ENCODE measurements around the gene HMCN1.

The HMCN1 gene

DNA sequence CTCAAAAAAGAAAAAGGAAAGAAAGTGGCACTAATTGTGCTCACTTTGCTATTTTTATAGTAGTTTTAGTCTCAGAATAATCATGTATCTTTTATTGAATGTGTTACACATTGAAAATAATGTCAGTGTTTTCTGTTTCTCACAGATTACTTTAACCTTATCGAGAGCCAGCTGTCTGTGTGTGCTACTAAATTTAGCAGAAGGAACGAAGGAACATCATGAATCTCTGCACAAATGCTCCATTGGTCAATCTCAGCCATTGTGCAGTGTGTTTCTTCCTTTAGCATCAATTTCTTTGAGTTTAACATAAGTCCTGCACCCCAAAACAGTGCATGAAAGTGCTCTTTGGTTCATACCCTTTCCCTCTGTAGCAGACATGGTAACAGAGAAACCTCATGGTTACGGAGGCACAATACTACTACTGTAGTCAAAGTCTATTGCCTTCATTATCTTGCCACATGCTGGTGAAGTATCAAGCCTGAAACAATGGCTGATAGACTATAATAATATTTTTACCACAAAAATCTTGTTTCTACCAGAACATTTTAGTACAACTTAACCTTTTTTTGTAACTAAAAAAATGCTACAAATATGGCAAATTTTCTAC is 310.0 kb downstream of the HMCN1 start:
- DNase-seq = no peak

DNA sequence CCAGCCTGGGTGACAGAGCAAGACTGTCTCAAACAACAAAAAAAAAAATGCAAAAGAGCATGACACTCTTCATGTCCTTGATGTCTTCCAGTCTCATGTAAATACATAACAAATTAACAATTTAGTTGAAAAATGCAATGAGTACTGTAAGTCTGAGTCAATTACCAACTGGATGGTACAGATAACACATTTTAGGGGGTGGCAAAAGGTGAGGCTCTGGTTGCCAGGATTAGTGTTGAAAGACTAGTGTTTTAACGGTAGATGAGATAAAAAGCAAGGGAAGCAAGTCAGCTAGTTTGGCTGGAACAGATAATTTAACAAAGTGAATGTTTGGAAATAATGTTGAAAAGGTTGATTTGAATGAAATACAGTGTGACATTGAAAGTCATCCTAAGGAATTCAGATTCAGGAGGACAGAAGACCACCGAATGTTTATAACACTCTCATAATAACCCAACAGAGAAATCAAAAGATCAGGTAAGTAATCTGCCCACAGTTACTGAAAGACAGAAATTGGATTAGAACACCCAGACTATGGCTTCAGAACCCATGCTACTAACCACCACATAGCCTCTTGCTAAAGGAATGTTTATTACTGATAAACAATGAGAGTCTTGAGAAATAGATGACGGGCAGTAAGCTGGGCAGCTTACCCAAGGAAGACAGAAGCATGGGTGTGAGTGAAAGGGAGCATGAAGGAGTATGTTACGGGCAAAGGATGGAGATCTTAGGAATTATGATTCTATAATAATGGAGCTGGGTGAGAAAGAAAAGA is 312.4 kb downstream of the HMCN1 start:
- DNase-seq = no peak

DNA sequence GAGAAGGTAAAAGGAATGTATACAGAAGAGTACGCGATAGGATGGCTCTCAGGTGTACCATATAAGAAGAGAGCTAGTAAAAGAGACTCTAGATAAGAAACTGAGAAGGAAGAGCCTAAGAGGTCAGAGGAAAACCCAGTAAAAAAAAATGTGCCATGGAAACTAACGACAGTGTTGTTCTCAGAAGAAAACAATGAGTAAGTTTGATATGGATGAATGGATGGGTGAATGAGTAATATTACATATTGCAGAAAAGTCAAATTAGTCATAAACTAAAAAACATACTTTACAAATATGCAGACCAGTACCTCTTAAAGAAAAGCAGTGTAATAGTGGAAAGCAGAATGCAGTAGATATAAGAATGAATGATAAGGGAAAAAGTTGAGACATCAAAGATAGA is 316.2 kb downstream of the HMCN1 start:
- DNase-seq = no peak

DNA sequence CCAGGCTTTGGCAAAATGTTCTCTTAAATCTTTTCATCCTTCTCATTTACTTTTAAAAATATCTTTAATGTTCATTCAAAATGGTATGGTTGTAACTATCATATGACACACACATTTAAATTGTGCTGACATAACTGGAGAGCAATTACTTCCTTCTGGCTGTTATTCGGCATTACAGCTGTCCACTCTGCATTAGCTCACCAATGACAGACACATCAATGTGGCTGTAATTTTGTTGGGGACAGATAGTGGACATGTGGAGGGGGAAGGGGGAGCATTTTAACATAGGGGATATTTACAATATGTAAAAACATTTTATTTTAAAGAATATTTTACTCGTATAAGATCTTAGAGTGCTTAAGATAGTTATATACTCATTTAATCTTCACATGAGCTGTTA is 319.8 kb downstream of the HMCN1 start:
- DNase-seq = no peak

DNA sequence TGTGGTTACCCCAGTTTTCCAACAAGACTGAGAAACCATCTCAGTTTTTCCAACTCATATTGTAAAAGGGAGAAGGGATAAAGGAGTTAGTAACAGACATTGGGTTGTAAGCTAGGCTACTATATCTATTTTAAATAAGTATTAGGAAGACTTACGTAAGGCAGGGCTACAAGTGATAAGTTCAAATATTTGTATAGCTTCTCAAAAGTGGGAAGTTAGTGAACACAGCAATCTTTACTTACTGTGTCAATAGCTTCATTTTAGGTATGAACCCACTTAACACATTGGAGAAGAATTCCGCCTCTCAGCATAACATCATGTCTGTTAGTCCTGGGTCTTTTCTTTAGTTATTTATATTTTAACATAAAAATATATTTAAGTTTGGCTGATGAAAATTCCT is 320.7 kb downstream of the HMCN1 start:
- DNase-seq = no peak

DNA sequence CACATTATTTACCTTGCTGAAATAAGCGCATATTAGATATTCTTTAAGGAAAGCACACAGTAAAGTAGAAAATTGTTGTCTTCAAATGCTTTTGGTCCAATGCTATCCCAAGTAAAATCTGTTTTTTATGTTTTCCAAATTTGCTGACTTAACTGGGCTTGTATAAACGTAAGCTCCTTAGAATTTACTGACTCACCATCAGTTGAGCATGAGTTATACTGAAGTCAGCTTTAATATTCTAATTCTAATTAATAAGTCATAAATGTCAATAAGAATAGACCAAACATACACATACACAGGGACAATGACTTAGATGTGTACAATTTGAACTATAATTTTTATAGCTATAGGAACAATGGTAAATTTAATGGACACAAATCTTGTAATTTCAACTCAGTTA is 321.7 kb downstream of the HMCN1 start:
- no peak for DNase-seq

DNA sequence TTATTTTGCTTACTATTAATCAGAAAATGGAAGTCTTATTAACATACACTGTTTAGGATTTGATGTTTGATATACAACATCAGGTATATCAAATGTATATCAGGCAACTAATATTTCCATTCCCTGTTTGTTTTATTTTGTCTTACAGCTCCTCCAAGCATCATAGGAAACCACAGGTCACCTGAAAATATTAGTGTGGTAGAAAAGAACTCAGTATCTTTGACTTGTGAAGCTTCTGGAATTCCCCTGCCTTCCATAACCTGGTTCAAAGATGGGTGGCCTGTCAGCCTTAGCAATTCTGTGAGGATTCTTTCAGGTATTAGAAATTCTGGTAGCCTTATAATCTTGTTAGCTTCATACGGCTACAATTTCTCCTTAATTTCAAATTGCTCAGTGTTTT is 322.9 kb downstream of the HMCN1 start:
- DNase-seq = no peak

DNA sequence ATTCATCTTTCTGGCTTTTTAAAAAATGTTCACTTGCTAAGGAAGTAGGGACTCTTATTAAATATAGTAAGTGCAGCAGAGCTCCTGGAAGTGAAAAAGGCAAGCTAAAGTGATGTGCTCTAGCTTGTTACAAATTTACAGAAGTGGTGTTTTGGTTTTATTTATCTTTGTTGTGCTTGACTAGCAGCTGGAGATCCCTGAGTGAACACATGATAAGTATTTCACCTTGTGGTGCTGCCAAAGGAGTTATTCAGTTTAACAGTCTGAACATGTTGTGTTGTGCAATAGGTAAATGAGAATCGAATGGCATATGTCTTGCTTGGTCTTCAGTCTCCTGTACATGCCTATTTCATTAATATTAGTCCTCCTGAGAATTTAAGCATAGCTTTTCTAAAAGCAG is 325.1 kb downstream of the HMCN1 start:
- DNase-seq = no peak

DNA sequence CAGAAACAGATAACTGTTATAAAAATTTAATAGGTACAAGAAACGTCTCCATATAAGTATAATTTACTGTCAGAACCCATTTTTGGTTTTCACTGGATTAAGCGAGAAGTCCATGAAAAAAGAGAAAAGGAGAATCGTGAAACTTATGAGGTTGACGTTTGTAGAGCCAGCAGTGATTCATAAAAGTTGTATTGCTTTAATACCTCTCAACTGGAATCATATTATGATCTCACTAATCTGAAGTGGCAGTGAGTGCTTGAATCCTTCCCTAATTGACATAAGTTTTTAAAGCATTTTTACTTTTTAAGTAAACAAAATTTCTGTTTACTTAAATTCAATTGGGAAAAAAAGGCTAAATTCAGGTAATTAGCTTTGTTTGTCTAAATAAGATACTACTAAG is 325.6 kb downstream of the HMCN1 start:
- no peak for DNase-seq

DNA sequence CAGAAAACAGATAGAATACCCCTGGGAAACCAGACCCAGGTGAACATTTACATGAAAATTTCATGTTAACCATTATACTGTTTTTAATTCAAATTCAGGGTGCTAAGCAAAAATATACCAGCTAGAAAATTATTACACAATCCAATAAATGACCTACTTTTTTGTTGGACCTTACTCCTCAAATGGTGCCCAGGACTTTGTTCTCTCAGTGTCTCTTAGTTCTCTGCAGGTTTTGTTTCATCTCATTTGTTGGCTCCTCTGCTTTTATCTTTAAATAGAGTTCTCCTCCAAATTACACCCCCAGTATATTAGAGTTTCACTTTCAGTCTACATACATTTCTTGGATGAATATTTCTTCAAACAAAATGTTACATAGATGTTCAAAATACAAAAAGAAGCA is 326.0 kb downstream of the HMCN1 start:
- no peak for DNase-seq

DNA sequence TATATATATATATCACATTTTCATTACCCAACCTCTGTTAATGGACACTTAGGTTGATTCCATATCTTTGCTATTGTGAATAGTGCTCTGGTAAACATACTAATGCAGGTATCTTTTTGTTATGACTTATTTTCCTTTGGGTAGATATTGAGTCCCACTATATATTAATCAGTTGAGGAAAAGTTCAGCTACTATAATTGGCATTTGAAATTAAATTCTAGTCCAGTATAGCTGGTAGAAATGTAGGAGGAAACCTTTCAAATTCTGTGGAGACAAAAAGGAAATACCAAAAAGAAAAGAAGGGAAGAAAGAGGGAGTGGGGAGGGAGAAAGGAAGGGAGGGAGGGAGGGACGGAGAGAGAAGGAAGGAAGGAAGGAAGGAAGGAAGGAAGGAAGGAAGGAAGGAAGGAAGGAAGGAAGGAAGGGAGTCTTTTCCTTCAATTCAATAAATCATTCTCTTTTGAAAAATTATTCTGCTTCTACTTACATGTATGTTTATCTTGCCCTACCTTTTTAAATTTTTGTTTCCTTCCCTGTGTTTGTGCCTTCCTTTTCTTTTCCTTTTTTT is 329.0 kb downstream of the HMCN1 start:
- DNase-seq = no peak

DNA sequence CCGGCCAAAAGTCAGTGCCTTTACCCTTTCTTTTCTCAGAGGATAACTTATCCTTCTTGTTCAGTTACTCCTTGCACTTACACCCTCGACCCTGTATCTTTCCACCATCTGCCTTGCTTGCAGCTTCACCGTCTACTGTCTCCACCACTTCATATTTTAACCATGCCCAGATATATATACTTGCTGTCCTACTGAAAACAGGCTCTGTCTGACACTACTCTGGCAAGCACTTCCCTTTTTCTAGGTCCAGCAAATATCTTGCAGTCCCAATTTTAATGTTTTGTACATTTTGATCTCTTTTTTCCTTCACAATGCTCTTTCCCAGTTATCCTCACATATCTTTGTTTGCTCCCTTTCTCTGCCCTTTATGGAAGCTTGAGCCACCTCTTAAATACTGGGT is 332.2 kb downstream of the HMCN1 start:
- DNase-seq = no peak

DNA sequence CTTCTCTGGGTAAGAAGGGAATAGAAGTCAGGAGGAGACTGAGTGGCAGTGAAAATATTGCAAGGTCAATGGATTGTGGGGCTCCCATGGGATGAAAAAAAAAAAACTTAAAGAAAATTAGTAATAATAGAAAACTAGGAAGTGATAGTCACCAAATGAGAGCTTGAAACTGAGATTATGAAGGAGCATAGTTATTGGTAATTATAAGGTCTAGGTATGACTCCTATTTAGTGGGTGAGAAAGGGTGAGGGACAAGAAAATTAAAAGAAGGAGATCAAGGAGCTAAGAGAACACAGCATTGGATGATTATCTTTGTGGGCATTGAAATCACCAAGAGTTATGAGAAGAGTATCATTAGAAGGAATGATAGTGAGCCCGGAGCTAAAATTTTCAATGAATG is 339.5 kb downstream of the HMCN1 start:
- DNase-seq = no peak

DNA sequence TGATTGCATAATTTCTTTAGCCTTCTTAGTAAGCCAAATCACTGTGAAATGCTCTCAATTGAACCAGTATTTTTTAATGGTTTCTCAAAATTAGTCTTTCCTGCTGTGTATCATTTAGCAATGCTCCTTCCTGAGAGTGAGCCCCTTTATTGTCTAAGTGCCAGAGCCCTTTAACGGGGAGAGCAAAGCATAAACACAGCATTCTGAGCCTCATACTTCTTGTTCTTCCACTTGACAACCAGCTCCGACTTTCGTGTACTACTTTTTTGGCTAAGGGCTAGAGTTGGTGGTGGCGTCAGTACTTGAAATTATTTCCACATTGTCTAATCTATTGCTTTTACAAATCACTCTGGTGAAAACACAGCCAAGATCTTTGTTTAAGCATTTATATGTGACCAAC is 341.8 kb downstream of the HMCN1 start:
- DNase-seq = no peak

DNA sequence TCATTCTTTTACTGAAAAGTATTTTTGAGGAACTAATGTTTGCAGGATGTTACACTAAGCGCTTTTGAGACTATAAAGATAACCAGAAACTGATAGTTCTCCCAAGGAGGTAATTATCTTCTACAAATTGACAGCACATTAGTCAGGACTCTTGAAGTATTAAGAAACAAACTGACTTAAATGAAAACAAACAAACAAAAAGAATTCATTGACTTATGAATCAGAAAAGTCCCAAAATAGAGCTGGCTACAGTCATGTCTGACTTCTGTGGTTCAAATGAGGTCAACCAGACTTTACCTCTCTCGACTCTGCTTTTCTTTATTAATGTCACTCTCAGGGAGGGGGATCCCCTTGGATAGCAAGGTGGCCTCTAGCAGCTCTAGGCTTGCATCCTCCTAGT is 344.1 kb downstream of the HMCN1 start:
- no peak for DNase-seq

DNA sequence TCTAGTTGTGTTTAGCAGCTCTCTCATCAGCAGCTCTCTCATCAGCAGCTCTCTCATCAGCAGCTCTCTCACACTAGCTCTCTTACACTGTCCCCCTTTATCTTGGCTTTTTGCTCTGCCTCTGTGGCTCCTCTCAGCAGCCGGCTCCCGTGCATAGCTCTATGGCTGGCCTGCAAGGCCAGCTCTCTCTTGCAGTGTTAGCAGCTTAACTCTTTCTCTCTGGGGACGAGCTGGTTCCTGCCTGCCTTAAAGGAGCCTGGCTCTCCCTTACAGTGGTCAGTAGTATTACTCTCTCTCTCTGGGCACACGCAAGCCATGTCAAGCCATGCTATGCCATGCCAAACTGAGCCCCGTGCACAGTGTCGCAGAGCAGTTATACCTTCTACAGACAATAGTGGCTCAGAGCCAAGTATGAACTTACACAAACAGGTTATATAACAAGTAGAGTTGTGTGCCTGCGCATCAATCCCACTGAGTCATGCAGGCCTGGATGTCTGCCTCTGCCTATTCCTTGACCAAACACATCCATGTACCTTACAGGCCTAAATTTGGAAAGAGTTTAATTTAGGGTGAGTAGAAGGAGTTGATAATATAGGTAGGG is 345.0 kb downstream of the HMCN1 start:
- no peak for DNase-seq

DNA sequence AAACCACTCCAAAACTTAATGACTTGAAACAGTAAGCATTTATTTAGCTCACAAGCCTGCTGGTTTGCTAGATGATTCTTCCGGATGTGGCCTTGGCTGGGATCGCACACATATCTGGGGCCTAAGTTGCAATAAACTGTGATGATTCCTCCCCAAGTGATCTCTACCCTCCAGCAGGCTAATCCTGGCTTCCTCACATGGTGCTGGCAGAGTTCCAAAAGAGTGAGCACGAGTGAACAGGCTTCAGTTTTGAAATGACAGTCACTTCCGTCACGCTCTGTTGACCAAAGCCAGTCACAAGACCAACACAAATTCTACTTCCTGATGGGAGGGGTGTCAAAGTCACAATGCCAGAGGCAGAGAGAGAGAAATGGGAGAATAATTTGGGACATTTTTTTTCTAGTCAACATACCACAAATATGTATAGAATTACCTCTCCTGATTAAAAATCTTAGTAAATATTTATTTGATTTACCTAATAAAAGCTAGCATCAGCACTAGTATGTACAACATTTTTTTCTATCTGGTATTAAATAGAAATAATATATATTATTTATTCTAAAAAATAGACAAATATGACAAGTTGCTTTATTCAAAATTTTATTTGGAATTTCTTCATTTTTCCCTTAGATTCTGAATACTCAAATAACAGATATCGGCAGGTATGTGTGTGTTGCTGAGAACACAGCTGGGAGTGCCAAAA is 348.2 kb downstream of the HMCN1 start:
- DNase-seq = peak; percentile 97

DNA sequence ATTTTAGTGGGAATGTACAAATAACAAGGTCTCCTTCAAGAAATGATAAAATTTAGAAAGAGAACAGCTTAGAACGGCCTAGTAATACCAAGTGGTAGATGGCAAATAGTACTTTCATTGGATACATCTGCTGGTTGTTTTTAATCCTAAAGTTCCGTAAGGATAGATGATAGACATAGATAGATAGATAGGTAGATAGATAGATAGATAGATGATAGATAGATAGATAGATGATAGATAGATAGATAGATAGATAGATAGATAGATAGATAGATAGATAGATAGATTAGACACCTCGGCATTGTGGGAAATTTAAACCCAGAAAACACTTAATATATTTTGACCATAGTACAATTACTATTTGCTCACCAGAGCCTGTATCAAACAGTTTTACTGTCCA is 352.4 kb downstream of the HMCN1 start:
- no peak for DNase-seq

DNA sequence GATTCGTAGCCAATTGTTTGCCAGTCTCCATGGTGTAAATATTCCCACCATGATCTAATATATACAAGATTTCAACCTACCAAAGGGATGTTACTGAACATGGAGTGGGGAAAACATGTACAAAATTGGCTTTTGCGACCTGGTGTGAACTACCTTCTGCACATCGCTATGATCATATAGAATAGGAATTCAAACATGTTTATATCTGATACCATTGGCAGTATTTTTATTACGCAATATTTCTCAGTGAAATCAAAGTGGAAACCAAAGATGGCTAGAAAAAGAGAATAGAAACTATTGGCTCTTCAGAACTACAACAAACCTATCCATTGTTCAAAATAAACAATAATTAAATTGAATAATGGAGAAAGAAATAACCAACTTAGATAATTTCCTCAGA is 355.7 kb downstream of the HMCN1 start:
- no peak for DNase-seq

DNA sequence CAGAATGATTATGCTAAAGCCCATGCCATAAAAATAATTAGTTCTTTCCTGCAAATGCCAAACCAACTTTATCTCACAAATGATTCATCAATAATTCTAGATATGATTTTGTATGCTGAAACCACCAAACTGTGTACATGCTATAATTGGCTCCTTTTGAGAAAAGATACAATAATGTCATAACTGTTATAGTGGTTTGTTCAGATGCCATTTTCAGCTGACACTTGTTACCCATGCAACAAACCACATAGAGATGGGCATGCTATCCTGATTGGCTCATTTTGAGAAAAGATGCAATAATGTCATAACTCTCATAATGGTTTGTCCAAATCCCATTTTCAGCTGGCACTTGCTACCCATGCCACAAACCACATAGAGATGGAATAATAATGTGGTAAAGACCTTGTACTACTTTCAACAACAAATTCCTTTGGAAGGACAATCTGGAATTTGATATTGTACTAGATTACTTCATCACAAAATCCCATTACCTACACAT is 357.1 kb downstream of the HMCN1 start:
- no peak for DNase-seq

DNA sequence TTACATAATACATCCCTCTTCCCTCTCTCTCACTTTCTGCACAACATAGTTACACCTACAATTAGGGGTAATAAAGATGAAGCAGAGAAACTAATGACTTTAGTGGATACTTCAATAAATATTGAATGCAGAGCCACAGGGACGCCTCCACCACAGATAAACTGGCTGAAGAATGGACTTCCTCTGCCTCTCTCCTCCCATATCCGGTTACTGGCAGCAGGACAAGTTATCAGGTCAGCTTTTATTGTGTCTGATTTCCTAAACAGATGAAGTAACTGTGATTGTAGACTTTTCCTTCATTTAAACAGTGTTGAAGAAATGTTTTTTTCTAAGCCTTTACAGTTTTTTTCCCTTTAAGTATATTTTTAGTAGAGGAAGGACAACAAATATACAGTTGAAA is 359.2 kb downstream of the HMCN1 start:
- DNase-seq = no peak

DNA sequence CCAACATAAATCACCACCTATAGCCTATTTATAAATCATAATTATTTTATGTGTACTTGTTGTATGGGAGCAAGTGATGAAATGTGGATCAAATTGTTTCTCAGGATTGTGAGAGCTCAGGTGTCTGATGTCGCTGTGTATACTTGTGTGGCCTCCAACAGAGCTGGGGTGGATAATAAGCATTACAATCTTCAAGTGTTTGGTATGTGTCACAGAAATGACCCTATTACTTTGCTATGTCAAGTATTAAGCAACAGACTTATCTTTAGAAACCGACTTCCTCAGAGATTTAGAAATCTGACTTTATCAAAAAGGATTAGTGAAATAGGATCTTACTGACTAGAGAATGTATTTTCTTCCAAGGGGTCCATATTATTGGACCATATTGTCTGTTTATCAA is 360.0 kb downstream of the HMCN1 start:
- DNase-seq = no peak

DNA sequence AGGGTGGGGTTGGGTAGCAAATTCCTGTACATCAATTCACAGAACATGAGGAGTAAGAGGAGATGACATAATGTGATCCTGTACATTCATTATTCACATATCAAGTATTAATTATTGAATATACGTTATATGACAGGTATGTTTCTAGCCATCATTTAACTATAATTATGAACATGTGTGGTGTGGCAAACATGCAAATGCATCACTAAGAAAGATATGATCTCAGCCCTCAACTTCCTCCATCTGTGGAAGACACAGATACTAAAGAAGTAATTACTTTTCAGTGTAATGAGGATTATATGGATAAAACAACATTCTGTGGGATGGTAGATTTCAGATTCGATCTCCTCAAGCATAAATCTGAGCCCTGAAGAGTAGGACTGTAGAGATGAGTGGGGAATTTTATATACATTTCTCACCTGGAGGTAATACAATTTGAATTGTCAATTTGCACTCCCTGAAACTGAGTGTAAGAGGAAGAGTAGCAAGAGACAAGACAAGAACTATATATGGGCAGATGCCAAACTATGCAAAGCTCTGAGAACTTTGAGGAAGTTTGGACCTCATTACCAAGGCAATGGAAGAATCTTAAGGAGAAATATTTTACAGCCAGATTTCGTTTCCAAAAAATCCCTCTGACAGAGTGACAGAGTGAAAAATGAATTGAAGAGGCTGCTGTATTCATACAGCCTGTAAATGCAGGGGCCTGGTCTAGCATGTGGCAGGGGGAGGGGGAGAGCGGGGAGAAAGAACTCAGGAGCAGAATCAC is 365.3 kb downstream of the HMCN1 start:
- DNase-seq = peak; percentile 3
